ENCODE data around the gene BMP6. TPM values are rescaled to one million over a fixed set of nuclear protein-coding genes. Genes with fewer than 3 reads are reported as not detected.

The BMP6 gene
- total RNA-seq, 1 experiment from 2014 or later = 0.28 TPM

GRCh38 chr6:7888587-7889357, 162.9 kb downstream of the BMP6 start:
- H4K20me1 ChIP-seq (ENCODE audit: control insufficient read depth, insufficient read depth, insufficient read length) = no peaks in the 10 kb centered on the region
- no peaks in the 10 kb centered on the region for H3K79me1 ChIP-seq (ENCODE audit: insufficient read depth, low read depth, low read length, poor library complexity, severe bottlenecking)
- Mint-ChIP-seq H3K4me1 (no peaks in the 10 kb centered on the region), H3K36me3 (ENCODE audit: insufficient read depth in 1 of 3, low read depth in 3 of 3) (peaks cover 48 to 95% (median 92%) of the 10 kb centered on the region in 3 experiments), H3K27ac (no peak overlapping the region; a peak in 1 of 7 replicates), H3K9me3 (no peaks in the 10 kb centered on the region), H3K27me3 (ENCODE audit: low read depth) (no peaks in the 10 kb centered on the region), H3K4me3 (no peak overlapping the region)
- no peak overlapping the region for H3K18ac ChIP-seq (ENCODE audit: insufficient read length, low read depth, low read length)
- H4K8ac ChIP-seq (replicated peaks; ENCODE audit: insufficient read length, low read depth, low read length) = no peak overlapping the region
- no peak overlapping the region for H4K91ac ChIP-seq (ENCODE audit: insufficient read length, low read depth, low read length)
- no peak overlapping the region for H3K4ac ChIP-seq (ENCODE audit: low read depth, low read length)
- no peak for DNase-seq
- H3K4me1 ChIP-seq (ENCODE audit: insufficient read depth, low read length) = no peaks in the 10 kb centered on the region
- no peak overlapping the region for H3K9ac ChIP-seq (ENCODE audit: extremely low read depth, insufficient read length, low read length)
- H3K27me3 ChIP-seq (ENCODE audit: insufficient read depth, low read length) = no peaks in the 10 kb centered on the region
- H2BK20ac ChIP-seq (ENCODE audit: low read depth, low read length, poor library complexity, severe bottlenecking) = no peak overlapping the region
- no peaks in the 10 kb centered on the region for H3K79me2 ChIP-seq (ENCODE audit: insufficient read depth, low read length)
- no peak overlapping the region for H2BK120ac ChIP-seq (ENCODE audit: low read depth, low read length, poor library complexity, severe bottlenecking)
- no peak overlapping the region for H3T11ph ChIP-seq (ENCODE audit: low read length)
- no peak overlapping the region for H3K4me2 ChIP-seq (ENCODE audit: insufficient read depth, insufficient read length, low read length)
- H2BK5ac ChIP-seq (ENCODE audit: insufficient read length, low read length) = no peak overlapping the region
- H2BK15ac ChIP-seq (ENCODE audit: low read depth, low read length) = no peak overlapping the region
- H3K23me2 ChIP-seq (ENCODE audit: insufficient read length, low read depth, low read length, poor library complexity, severe bottlenecking) = no peaks in the 10 kb centered on the region
- H3K14ac ChIP-seq (ENCODE audit: insufficient read depth, low read length) = no peak overlapping the region
- no peak overlapping the region for H3K56ac ChIP-seq (ENCODE audit: insufficient read length, low read depth, low read length)
- H2BK12ac ChIP-seq (ENCODE audit: insufficient read length, low read depth, low read length) = no peak overlapping the region
- no peak overlapping the region for H3K23ac ChIP-seq (ENCODE audit: insufficient read length, low read depth, low read length)
- H2AK5ac ChIP-seq (ENCODE audit: insufficient read length, low read length) = no peak overlapping the region
- no CpG with 5 or more reads among the region's 25 CpGs for WGBS (ENCODE audit: extremely low coverage, insufficient read length, low lambda C conversion rate)
- no peak overlapping the region for H3K27ac ChIP-seq (ENCODE audit: insufficient read length, low read depth, low read length)
- H4K5ac ChIP-seq (ENCODE audit: insufficient read length, low read depth, low read length) = no peak overlapping the region
- TF ChIP-seq CTCF (conservative IDR thresholded peaks at IDR 0.05) = no peak
- H3K9me3 ChIP-seq (ENCODE audit: control insufficient read depth, low read depth, low read length) = no peaks in the 10 kb centered on the region
- H2AFZ ChIP-seq (ENCODE audit: low read length) = no peak overlapping the region
